ENCODE results near the gene LAMB1. TPM values are rescaled to one million over a fixed set of nuclear protein-coding genes. Genes with fewer than 3 reads are reported as not detected.

The LAMB1 gene
- polyA plus RNA-seq, 1 donor from 2014 or later, result 7.6 TPM

DNA sequence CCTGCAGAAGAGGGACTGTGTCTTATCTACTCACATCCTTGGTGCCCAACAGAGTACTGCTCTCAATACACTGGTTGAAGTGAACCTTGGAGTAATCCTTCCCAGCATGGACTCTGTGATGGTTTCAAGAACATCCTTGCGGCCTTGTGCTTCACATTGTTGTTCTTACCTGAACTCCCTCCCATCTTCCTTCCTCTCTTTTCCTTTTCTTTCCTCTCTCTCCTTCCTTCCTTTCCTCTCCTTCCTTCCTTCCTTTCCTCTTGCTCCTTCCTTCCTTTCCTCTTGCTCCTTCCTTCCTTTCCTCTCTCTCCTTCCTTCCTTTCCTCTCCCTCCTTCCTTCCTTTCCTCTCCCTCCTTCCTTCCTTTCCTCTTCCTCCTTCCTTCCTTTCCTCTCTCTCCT lies 26.3 kb downstream of the LAMB1 start:
- H3K4me3 ChIP-seq (ENCODE audit: low read length), result no peak overlapping the region
- H2AFZ ChIP-seq (ENCODE audit: low read depth, low read length), result no peak overlapping the region
- H3K27me3 ChIP-seq (ENCODE audit: insufficient read depth, low read depth, low read length), result no peaks in the 10 kb centered on the region
- no peak overlapping the region for H3K9ac ChIP-seq (ENCODE audit: low read length)
- H3K79me2 ChIP-seq (replicated peaks; ENCODE audit: insufficient read depth, low read length), result no peaks in the 10 kb centered on the region
- no peaks in the 10 kb centered on the region for H4K20me1 ChIP-seq (ENCODE audit: insufficient read depth)
- no peak overlapping the region for H3K4me2 ChIP-seq (ENCODE audit: low read length)
- TF ChIP-seq SMC3 (conservative IDR thresholded peaks at IDR 0.05; ENCODE audit: poor library complexity) (no peak), EP300 (conservative IDR thresholded peaks at IDR 0.05; ENCODE audit: poor library complexity, severe bottlenecking) (no peak), RAD21 (conservative IDR thresholded peaks at IDR 0.05) (no peak), EZH2 (IDR thresholded peaks at IDR 0.05; ENCODE audit: borderline replicate concordance, insufficient read depth, low read length, poor library complexity, severe bottlenecking) (no peak), MXI1 (conservative IDR thresholded peaks at IDR 0.05; ENCODE audit: poor library complexity, severe bottlenecking) (no peak), TAF1 (IDR thresholded peaks at IDR 0.05; ENCODE audit: low read depth) (no peak), POLR2AphosphoS5 (IDR thresholded peaks at IDR 0.05) (no peak)
- TF ChIP-seq, protein P1, sequence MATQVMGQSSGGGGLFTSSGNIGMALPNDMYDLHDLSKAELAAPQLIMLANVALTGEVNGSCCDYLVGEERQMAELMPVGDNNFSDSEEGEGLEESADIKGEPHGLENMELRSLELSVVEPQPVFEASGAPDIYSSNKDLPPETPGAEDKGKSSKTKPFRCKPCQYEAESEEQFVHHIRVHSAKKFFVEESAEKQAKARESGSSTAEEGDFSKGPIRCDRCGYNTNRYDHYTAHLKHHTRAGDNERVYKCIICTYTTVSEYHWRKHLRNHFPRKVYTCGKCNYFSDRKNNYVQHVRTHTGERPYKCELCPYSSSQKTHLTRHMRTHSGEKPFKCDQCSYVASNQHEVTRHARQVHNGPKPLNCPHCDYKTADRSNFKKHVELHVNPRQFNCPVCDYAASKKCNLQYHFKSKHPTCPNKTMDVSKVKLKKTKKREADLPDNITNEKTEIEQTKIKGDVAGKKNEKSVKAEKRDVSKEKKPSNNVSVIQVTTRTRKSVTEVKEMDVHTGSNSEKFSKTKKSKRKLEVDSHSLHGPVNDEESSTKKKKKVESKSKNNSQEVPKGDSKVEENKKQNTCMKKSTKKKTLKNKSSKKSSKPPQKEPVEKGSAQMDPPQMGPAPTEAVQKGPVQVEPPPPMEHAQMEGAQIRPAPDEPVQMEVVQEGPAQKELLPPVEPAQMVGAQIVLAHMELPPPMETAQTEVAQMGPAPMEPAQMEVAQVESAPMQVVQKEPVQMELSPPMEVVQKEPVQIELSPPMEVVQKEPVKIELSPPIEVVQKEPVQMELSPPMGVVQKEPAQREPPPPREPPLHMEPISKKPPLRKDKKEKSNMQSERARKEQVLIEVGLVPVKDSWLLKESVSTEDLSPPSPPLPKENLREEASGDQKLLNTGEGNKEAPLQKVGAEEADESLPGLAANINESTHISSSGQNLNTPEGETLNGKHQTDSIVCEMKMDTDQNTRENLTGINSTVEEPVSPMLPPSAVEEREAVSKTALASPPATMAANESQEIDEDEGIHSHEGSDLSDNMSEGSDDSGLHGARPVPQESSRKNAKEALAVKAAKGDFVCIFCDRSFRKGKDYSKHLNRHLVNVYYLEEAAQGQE (IDR thresholded peaks at IDR 0.05; ENCODE audit: borderline replicate concordance), result no peak
- TF ChIP-seq, protein P2, sequence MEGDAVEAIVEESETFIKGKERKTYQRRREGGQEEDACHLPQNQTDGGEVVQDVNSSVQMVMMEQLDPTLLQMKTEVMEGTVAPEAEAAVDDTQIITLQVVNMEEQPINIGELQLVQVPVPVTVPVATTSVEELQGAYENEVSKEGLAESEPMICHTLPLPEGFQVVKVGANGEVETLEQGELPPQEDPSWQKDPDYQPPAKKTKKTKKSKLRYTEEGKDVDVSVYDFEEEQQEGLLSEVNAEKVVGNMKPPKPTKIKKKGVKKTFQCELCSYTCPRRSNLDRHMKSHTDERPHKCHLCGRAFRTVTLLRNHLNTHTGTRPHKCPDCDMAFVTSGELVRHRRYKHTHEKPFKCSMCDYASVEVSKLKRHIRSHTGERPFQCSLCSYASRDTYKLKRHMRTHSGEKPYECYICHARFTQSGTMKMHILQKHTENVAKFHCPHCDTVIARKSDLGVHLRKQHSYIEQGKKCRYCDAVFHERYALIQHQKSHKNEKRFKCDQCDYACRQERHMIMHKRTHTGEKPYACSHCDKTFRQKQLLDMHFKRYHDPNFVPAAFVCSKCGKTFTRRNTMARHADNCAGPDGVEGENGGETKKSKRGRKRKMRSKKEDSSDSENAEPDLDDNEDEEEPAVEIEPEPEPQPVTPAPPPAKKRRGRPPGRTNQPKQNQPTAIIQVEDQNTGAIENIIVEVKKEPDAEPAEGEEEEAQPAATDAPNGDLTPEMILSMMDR (IDR thresholded peaks at IDR 0.05; ENCODE audit: poor library complexity, severe bottlenecking), result no peak
- H3K9me3 ChIP-seq (ENCODE audit: low read length), result no peaks in the 10 kb centered on the region
- H3F3A ChIP-seq (ENCODE audit: insufficient read depth, low read length, poor library complexity, severe bottlenecking), result no peaks in the 10 kb centered on the region
- no peaks in the 10 kb centered on the region for H3K36me3 ChIP-seq (ENCODE audit: insufficient read depth, low read length)
- H3K27ac ChIP-seq (ENCODE audit: low read length), result no peak overlapping the region
- H3K9me2 ChIP-seq (ENCODE audit: insufficient read depth, low read length), result no peaks in the 10 kb centered on the region

DNA sequence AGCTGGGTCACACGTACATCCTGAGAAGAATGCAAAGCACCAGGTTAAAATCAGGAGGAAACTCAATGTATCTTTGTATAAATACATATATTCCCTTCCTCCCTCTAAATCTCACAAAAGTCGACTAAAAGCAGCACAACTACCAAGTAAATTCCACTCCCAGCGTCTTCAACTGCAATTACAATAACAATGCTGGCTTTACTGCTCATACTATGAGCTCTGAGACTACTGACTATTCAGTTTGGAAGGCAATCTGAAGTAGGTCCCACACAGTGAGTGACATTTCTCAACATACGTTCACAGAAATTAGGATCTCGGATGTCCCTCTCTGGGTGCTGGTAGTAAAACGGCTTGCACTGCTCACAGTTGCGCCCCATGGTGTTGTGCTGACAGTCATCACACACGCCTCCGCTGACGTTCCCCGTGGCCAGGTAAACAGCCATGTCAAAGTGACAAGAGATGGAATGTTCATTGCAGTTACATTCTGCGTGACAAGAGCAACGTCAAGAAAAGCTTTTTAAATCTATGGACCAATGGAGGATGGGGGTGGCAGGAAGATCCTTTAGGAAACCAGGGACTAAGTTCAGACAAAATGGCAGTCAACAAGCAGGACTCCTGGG lies 27.5 kb downstream of the LAMB1 start:
- no peaks in the 10 kb centered on the region for H3K79me2 ChIP-seq (replicated peaks; ENCODE audit: insufficient read depth, low read length)
- peak; percentile 60 for TF ChIP-seq POLR2AphosphoS5 (IDR thresholded peaks at IDR 0.05)
- TF ChIP-seq, protein P1 (IDR thresholded peaks at IDR 0.05; ENCODE audit: borderline replicate concordance), result no peak
- TF ChIP-seq EP300 (conservative IDR thresholded peaks at IDR 0.05; ENCODE audit: poor library complexity, severe bottlenecking), result peak; percentile 67
- no peaks in the 10 kb centered on the region for H3K36me3 ChIP-seq (ENCODE audit: insufficient read depth, low read length)
- no peaks in the 10 kb centered on the region for H3F3A ChIP-seq (ENCODE audit: insufficient read depth, low read length, poor library complexity, severe bottlenecking)
- no peak overlapping the region for H3K9ac ChIP-seq (ENCODE audit: low read length)
- H3K9me3 ChIP-seq (ENCODE audit: low read length), result no peaks in the 10 kb centered on the region
- H3K4me3 ChIP-seq (ENCODE audit: low read length), result peak overlapping the region; percentile 22
- no peak overlapping the region for H3K4me2 ChIP-seq (ENCODE audit: low read length)
- H3K27ac ChIP-seq (ENCODE audit: low read length), result no peak overlapping the region
- no peaks in the 10 kb centered on the region for H4K20me1 ChIP-seq (ENCODE audit: insufficient read depth)
- H2AFZ ChIP-seq (ENCODE audit: low read depth, low read length), result no peak overlapping the region
- H3K27me3 ChIP-seq (ENCODE audit: insufficient read depth, low read depth, low read length), result no peaks in the 10 kb centered on the region
- no peaks in the 10 kb centered on the region for H3K9me2 ChIP-seq (ENCODE audit: insufficient read depth, low read length)

Measured in neural cell (in vitro differentiated cells).